Lower leg skin (tissue), 3 donors: ENCODE measurements around the gene DIP2C.

ENCODE experiments used
- CTCF ChIP-seq, 3 donors: fragments of 450-650 bp; IDR thresholded peaks; one replicate each; pipeline ENCODE4 v1.5.1; 2016; ENCODE audit warnings: antibody characterized with exemption in 3 of 3, mild to moderate bottlenecking in 3 of 3, moderate library complexity in 2 of 3
- POLR2A ChIP-seq, 2 donors: fragments of 450-650 bp; IDR thresholded peaks; one replicate each; pipeline ENCODE4 v1.6.1; 2016 to 2017; ENCODE audit warnings: antibody characterized with exemption in 2 of 2, mild to moderate bottlenecking in 1 of 2, moderate library complexity in 1 of 2

- TF ChIP-seq CTCF (IDR thresholded peaks at IDR 0.05): no peak
- TF ChIP-seq POLR2A (IDR thresholded peaks at IDR 0.05): no peak
Measured at GRCh38 chr10:480498-480927, 209.0 kb downstream of the DIP2C start.
